Gastroesophageal sphincter (tissue), 3 donors: ENCODE measurements around the gene DCST1.

Experiments used
- CTCF ChIP-seq, 4 experiments: fragments of 200-600 bp in 2 of 4; fragments of 450-650 bp in 2 of 4; sonication (generic) in 1 of 4; IDR thresholded peaks; one replicate each; pipeline ENCODE4 v1.5.1; 2017 to 2019; ENCODE audit warnings: antibody characterized with exemption in 4 of 4, mild to moderate bottlenecking in 2 of 4, moderate library complexity in 2 of 4
- POLR2AphosphoS5 ChIP-seq: sonication (generic); formaldehyde crosslinking; IDR thresholded peaks from one replicate; pipeline ENCODE4 v1.6.1; 2017; ENCODE audit warnings: antibody characterized with exemption

DNA sequence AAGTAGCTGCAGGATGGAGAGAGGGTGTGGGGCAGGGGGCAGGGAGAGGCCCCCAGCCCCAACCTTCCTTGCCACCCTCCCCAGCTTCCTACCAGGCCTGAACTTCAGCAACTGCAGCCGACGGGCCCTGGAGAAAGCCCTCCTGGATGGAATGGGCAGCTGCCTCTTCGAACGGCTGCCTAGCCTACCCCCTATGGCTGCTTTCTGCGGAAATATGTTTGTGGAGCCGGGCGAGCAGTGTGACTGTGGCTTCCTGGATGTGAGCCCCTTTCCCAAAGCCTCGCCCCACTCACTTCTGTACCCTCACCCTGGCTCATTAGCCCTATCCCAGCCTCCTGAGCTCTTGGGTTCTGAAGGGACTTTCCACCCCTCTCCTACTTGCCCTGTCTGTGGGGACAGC lies 23.5 kb downstream of the DCST1 start:
- TF ChIP-seq CTCF (IDR thresholded peaks at IDR 0.05) (no peak), POLR2AphosphoS5 (no peak)
